ENCODE measurements around the gene HTR3E. TPM values are rescaled to one million over a fixed set of nuclear protein-coding genes. Genes with fewer than 3 reads are reported as not detected.

HTR3E gene
- total RNA-seq, 1 experiment from 2014 or later: not detected

- Histone ChIP-seq H3K4me2 (ENCODE audit: insufficient read depth, insufficient read length, low read length) (no peak overlapping the region), H3K23ac (ENCODE audit: insufficient read length, low read depth, low read length) (no peak overlapping the region), H2BK20ac (ENCODE audit: low read depth, low read length, poor library complexity, severe bottlenecking) (no peak overlapping the region), H3K9me3 (ENCODE audit: control insufficient read depth, low read depth, low read length) (no peaks in the 10 kb centered on the region), H2BK120ac (ENCODE audit: low read depth, low read length, poor library complexity, severe bottlenecking) (no peak overlapping the region), H2AK5ac (ENCODE audit: insufficient read length, low read length) (no peak overlapping the region), H3T11ph (ENCODE audit: low read length) (no peak overlapping the region), H3K79me1 (ENCODE audit: insufficient read depth, low read depth, low read length, poor library complexity, severe bottlenecking) (no peaks in the 10 kb centered on the region), H3K14ac (ENCODE audit: insufficient read depth, low read length) (no peak overlapping the region), H2BK5ac (ENCODE audit: insufficient read length, low read length) (no peak overlapping the region), H3K79me2 (ENCODE audit: insufficient read depth, low read length) (no peaks in the 10 kb centered on the region), H4K20me1 (ENCODE audit: control insufficient read depth, insufficient read depth, insufficient read length) (no peaks in the 10 kb centered on the region), H3K23me2 (ENCODE audit: insufficient read length, low read depth, low read length, poor library complexity, severe bottlenecking) (no peaks in the 10 kb centered on the region), H3K18ac (ENCODE audit: insufficient read length, low read depth, low read length) (no peak overlapping the region), H3K4me1 (ENCODE audit: insufficient read depth, low read length) (no peaks in the 10 kb centered on the region), H3K9ac (ENCODE audit: extremely low read depth, insufficient read length, low read length) (no peak overlapping the region), H3K27ac (ENCODE audit: insufficient read length, low read depth, low read length) (no peak overlapping the region), H4K8ac (replicated peaks; ENCODE audit: insufficient read length, low read depth, low read length) (no peak overlapping the region), H3K4ac (ENCODE audit: low read depth, low read length) (no peak overlapping the region), H3K56ac (ENCODE audit: insufficient read length, low read depth, low read length) (no peak overlapping the region), H4K91ac (ENCODE audit: insufficient read length, low read depth, low read length) (no peak overlapping the region), H3K27me3 (ENCODE audit: insufficient read depth, low read length) (no peaks in the 10 kb centered on the region), H4K5ac (ENCODE audit: insufficient read length, low read depth, low read length) (no peak overlapping the region), H2BK15ac (ENCODE audit: low read depth, low read length) (no peak overlapping the region), H2BK12ac (ENCODE audit: insufficient read length, low read depth, low read length) (no peak overlapping the region), H2AFZ (ENCODE audit: low read length) (no peak overlapping the region)
- TF ChIP-seq CTCF (conservative IDR thresholded peaks at IDR 0.05): no peak
- WGBS (ENCODE audit: extremely low coverage, insufficient read length, low lambda C conversion rate): no CpG with 5 or more reads among the region's 7 CpGs
- H3K27me3 Mint-ChIP-seq (ENCODE audit: low read depth): peaks cover 6% of the 10 kb centered on the region
- H3K4me3 Mint-ChIP-seq: no peak overlapping the region
- no peaks in the 10 kb centered on the region for H3K4me1 Mint-ChIP-seq
- H3K36me3 Mint-ChIP-seq (ENCODE audit: insufficient read depth in 1 of 3, low read depth in 3 of 3): no peaks in the 10 kb centered on the region; a peak in 2 of 7 replicates
- H3K9me3 Mint-ChIP-seq: no peaks in the 10 kb centered on the region; a peak in 1 of 5 replicates
- H3K27ac Mint-ChIP-seq: no peak overlapping the region
- DNase-seq: no peak
Measured at GRCh38 chr3:184050217-184050847, 46.5 kb upstream of the HTR3E start.
